ENCODE measurements around the gene C2orf72. TPM values are rescaled to one million over a fixed set of nuclear protein-coding genes. Genes with fewer than 3 reads are reported as not detected.
A peak's percentile ranks its signal among the peaks of the same experiment; 100 is the strongest.

The C2orf72 gene
- total and polyA plus RNA-seq, 2 of the 13 experiments (the other 11 are each of a cell fraction or from before 2014, with no cell fraction given): 147 to 203 TPM

- no peak for TF ChIP-seq ZBTB46 (CRISPR knock-in tag; IDR thresholded peaks at IDR 0.05; ENCODE audit: borderline replicate concordance)
- TF ChIP-seq STAT6 (CRISPR knock-in tag; IDR thresholded peaks at IDR 0.05; ENCODE audit: borderline replicate concordance): no peak
- TF ChIP-seq ATF2 (CRISPR knock-in tag; IDR thresholded peaks at IDR 0.05): no peak
- TF ChIP-seq NR2C2 (CRISPR knock-in tag; IDR thresholded peaks at IDR 0.05; ENCODE audit: borderline replicate concordance): no peak
- 0 out of 2 replicates have a peak, but pooled peaks have one; percentile 6 for TF ChIP-seq JDP2 (CRISPR knock-in tag; IDR thresholded peaks at IDR 0.05; ENCODE audit: borderline replicate concordance)
- TF ChIP-seq TARDBP (CRISPR knock-in tag; IDR thresholded peaks at IDR 0.05): peak; percentile 8; the same call in 1 of the 2 replicates
- 0 out of 2 replicates have a peak, but pooled peaks have one; percentile 27 for TF ChIP-seq MXD3 (CRISPR knock-in tag; IDR thresholded peaks at IDR 0.05)
- peak; percentile 45; the same call in 1 of the 2 replicates for TF ChIP-seq ZNF263 (CRISPR knock-in tag; IDR thresholded peaks at IDR 0.05)
- no peak for TF ChIP-seq ZNF850 (CRISPR knock-in tag; conservative IDR thresholded peaks at IDR 0.05)
- 0 out of 2 replicates have a peak, but pooled peaks have one; percentile 31 for TF ChIP-seq ZMYM3 (CRISPR knock-in tag; IDR thresholded peaks at IDR 0.05)
- peak; percentile 66 for TF ChIP-seq PATZ1 (CRISPR knock-in tag; IDR thresholded peaks at IDR 0.05)
- no peak for TF ChIP-seq FOXO1 (CRISPR knock-in tag; IDR thresholded peaks at IDR 0.05)
- TF ChIP-seq MTA1 (CRISPR knock-in tag; IDR thresholded peaks at IDR 0.05; ENCODE audit: borderline replicate concordance): no peak
- no peak for TF ChIP-seq RFXANK (CRISPR knock-in tag; IDR thresholded peaks at IDR 0.05)
- no peak for TF ChIP-seq JUN (CRISPR knock-in tag; IDR thresholded peaks at IDR 0.05)
- TF ChIP-seq SPEN (CRISPR knock-in tag; IDR thresholded peaks at IDR 0.05; ENCODE audit: low read depth): peak; percentile 82
- TF ChIP-seq MLX (CRISPR knock-in tag; IDR thresholded peaks at IDR 0.05): no peak
These were observed 584 bp downstream of the C2orf72 start (continued) for GRCh38 chr2:231037731-231038482.

Data from HepG2 (cell line).